Loucy (cell line): ENCODE data around the gene TRIO.

Experiments
- EZH2phosphoT487 ChIP-seq: fragments of 200-600 bp; IDR thresholded peaks from 2 replicates; pipeline ENCODE4 v1.6.1; 2018; ENCODE audit warnings: antibody characterized with exemption, mild to moderate bottlenecking, moderate library complexity, borderline replicate concordance
- TF ChIP-seq, protein P1 (sequence below): fragments of 200-600 bp; sonication (generic); conservative IDR thresholded peaks from 2 replicates; pipeline ENCODE4 v1.5.1; 2014; ENCODE audit warnings: mild to moderate bottlenecking, antibody characterized with exemption, low read length

DNA sequence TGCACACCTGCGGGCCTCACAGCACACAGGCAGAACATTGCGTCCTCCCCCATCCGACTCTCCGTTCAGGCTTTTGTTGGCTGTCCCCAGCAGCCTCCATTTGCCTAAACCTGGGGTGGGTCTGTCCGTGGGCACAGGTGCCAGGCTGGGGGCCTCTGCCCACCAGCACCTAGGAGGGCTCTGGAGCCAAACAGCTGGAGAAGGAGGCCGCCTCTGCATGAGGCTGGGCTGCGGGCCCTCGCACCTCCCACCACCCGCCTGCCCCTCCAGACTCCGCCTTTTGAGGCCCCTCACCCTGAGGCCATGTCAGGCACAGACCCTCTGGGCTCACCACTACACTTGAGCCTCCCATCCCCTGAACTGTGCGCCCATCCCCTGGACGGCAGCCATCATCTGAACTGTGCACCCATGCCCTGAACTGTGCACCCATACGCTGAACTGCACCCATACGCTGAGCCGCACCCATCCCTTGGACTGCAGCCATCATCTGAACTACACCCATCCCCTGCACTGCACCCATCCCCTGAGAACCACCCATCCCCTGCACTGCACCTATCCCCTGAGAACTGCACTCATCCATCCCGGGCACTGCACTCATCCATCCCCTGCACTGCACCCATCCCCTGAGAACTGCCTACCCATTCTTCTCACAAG lies 340.5 kb downstream of the TRIO start:
- TF ChIP-seq, protein P1, sequence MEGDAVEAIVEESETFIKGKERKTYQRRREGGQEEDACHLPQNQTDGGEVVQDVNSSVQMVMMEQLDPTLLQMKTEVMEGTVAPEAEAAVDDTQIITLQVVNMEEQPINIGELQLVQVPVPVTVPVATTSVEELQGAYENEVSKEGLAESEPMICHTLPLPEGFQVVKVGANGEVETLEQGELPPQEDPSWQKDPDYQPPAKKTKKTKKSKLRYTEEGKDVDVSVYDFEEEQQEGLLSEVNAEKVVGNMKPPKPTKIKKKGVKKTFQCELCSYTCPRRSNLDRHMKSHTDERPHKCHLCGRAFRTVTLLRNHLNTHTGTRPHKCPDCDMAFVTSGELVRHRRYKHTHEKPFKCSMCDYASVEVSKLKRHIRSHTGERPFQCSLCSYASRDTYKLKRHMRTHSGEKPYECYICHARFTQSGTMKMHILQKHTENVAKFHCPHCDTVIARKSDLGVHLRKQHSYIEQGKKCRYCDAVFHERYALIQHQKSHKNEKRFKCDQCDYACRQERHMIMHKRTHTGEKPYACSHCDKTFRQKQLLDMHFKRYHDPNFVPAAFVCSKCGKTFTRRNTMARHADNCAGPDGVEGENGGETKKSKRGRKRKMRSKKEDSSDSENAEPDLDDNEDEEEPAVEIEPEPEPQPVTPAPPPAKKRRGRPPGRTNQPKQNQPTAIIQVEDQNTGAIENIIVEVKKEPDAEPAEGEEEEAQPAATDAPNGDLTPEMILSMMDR = no peak
- no peak for TF ChIP-seq EZH2phosphoT487
